KMS-11 (cell line): Measurements from ENCODE around the gene KLHL26.

Source experiments
- H2AFZ ChIP-seq: fragments of 200-600 bp; sonication (generic); 2 replicates; pipeline ENCODE4 v1.6.1; 2016; ENCODE audit warnings: antibody characterized with exemption, mixed run types, low read depth
- H3K27ac ChIP-seq: fragments of 200-600 bp; sonication (generic); 2 replicates; pipeline ENCODE4 v1.6.1; 2016; ENCODE audit warnings: mild to moderate bottlenecking, mixed run types
- H3K27me3 ChIP-seq: fragments of 200-600 bp; sonication (generic); 2 replicates; pipeline ENCODE4 v1.6.1; 2017; ENCODE audit warnings: mild to moderate bottlenecking, low read depth, mixed run types, moderate library complexity; ENCODE audit not compliant: insufficient read depth
- H3K36me3 ChIP-seq: fragments of 200-600 bp; sonication (generic); 2 replicates; pipeline ENCODE4 v1.6.1; 2017; ENCODE audit warnings: mild to moderate bottlenecking, mixed run types; ENCODE audit not compliant: insufficient read depth
- H3K4me1 ChIP-seq: fragments of 200-600 bp; sonication (generic); 2 replicates; pipeline ENCODE4 v1.6.1; 2016; ENCODE audit warnings: mild to moderate bottlenecking, low read depth, mixed run types; ENCODE audit not compliant: poor library complexity, severe bottlenecking
- H3K4me2 ChIP-seq: fragments of 200-600 bp; sonication (generic); 2 replicates; pipeline ENCODE4 v1.7.0; 2016; ENCODE audit warnings: mild to moderate bottlenecking, mixed run types
- H3K4me3 ChIP-seq: fragments of 200-600 bp; sonication (generic); IDR thresholded peaks from 2 replicates; pipeline ENCODE4 v1.6.1; 2017; ENCODE audit warnings: low read depth, low read length, mixed read lengths; ENCODE audit not compliant: insufficient read depth
- H3K79me2 ChIP-seq: fragments of 200-600 bp; sonication (generic); 2 replicates; pipeline ENCODE4 v1.6.1; 2016; ENCODE audit warnings: low read depth, mixed run types; ENCODE audit not compliant: insufficient read depth
- H3K9ac ChIP-seq: fragments of 200-600 bp; sonication (generic); 2 replicates; pipeline ENCODE4 v1.6.1; 2016; ENCODE audit warnings: mild to moderate bottlenecking, mixed run types
- H4K20me1 ChIP-seq: fragments of 200-600 bp; sonication (generic); 2 replicates; pipeline ENCODE4 v1.6.1; 2016; ENCODE audit warnings: mild to moderate bottlenecking, mixed run types; ENCODE audit not compliant: insufficient read depth
- TF ChIP-seq, protein P1 (sequence below): fragments of 200-600 bp; sonication (generic); conservative IDR thresholded peaks from 2 replicates; pipeline ENCODE4 v1.6.1; 2017; ENCODE audit warnings: low read depth, mild to moderate bottlenecking, antibody characterized with exemption, low read length, moderate library complexity, mixed read lengths

The KLHL26 gene

GRCh38 chr19:18651733-18652132 lies 14.9 kb downstream of the KLHL26 start:
- Histone ChIP-seq H3K4me1 (no peaks in the 10 kb centered on the region), H3K79me2 (no peaks in the 10 kb centered on the region), H3K9ac (no peak overlapping the region), H3K27ac (no peak overlapping the region), H3K36me3 (no peaks in the 10 kb centered on the region), H3K4me2 (no peak overlapping the region), H2AFZ (no peak overlapping the region), H3K4me3 (no peak overlapping the region), H3K27me3 (no peaks in the 10 kb centered on the region), H4K20me1 (no peaks in the 10 kb centered on the region)
- TF ChIP-seq, protein P1, sequence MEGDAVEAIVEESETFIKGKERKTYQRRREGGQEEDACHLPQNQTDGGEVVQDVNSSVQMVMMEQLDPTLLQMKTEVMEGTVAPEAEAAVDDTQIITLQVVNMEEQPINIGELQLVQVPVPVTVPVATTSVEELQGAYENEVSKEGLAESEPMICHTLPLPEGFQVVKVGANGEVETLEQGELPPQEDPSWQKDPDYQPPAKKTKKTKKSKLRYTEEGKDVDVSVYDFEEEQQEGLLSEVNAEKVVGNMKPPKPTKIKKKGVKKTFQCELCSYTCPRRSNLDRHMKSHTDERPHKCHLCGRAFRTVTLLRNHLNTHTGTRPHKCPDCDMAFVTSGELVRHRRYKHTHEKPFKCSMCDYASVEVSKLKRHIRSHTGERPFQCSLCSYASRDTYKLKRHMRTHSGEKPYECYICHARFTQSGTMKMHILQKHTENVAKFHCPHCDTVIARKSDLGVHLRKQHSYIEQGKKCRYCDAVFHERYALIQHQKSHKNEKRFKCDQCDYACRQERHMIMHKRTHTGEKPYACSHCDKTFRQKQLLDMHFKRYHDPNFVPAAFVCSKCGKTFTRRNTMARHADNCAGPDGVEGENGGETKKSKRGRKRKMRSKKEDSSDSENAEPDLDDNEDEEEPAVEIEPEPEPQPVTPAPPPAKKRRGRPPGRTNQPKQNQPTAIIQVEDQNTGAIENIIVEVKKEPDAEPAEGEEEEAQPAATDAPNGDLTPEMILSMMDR: no peak

- H3K27me3 ChIP-seq: no peaks in the 10 kb centered on the region
- H3K4me2 ChIP-seq: no peak overlapping the region
- H3K27ac ChIP-seq: no peak overlapping the region
- no peaks in the 10 kb centered on the region for H4K20me1 ChIP-seq
- H2AFZ ChIP-seq: no peak overlapping the region
- no peak overlapping the region for H3K9ac ChIP-seq
- no peak overlapping the region for H3K4me3 ChIP-seq
- TF ChIP-seq, protein P1: no peak
- H3K36me3 ChIP-seq: no peaks in the 10 kb centered on the region
- H3K79me2 ChIP-seq: no peaks in the 10 kb centered on the region
- no peaks in the 10 kb centered on the region for H3K4me1 ChIP-seq
These were observed 17.0 kb downstream of the KLHL26 start for GRCh38 chr19:18653853-18654252.

DNA sequence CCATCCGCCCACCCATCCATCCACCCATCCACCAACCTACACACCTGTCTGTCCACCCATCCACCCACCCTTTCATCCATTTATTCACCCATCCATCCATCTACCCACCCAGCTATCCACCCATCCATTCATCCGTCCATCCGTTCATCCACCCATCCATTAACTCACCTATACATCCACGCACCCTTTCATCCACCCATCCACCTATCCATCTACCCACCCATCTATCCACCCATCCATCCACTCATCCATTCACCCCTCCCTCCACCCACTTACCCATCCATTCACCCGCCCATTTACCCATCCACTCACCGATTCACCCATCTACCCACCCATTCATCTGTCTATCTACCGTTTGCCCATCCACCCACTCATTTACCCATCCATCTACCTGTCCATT lies 17.6 kb downstream of the KLHL26 start:
- Histone ChIP-seq H3K27ac (no peak overlapping the region), H2AFZ (no peak overlapping the region), H3K36me3 (no peaks in the 10 kb centered on the region), H3K4me1 (no peaks in the 10 kb centered on the region), H3K79me2 (no peaks in the 10 kb centered on the region), H3K4me2 (no peak overlapping the region), H4K20me1 (no peaks in the 10 kb centered on the region), H3K4me3 (no peak overlapping the region), H3K9ac (no peak overlapping the region), H3K27me3 (no peaks in the 10 kb centered on the region)
- TF ChIP-seq, protein P1: no peak

DNA sequence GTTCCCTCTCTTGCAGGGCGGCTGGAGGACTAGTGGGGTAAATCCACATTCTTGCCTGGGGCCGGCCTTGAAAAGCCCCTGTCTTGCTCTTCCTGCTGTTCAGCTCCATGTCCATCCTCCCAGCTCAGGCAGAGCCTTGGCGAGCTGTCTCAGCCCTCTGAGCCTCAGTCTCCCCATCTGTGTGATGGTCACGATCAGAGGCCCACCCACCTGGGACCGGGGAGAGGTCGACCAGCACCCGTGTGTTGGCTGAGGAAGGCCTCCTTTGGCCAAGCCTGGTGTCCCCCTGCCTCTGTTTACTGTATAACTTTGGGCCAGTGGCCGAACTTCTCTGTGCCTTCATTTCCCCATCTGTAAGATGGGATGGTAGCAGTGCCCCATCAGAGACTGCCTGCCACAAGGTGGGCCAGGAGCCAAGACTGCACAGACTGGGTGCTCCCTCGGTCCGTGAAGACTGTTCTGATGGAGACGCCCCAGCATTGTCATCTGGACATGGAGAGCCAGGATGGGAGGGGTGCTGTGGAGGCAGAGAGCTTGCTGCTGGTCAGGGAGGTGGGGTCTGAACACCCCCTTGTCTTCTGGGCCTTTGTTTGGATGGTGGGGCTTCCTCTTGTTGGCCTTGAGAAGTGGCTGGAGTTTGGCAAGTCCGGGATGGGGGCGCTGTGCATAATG lies 18.5 kb downstream of the KLHL26 start:
- Histone ChIP-seq H3K4me2 (no peak overlapping the region), H3K4me1 (no peaks in the 10 kb centered on the region), H3K27ac (no peak overlapping the region), H4K20me1 (no peaks in the 10 kb centered on the region), H3K79me2 (no peaks in the 10 kb centered on the region), H2AFZ (no peak overlapping the region), H3K27me3 (no peaks in the 10 kb centered on the region), H3K4me3 (no peak overlapping the region), H3K9ac (no peak overlapping the region), H3K36me3 (no peaks in the 10 kb centered on the region)
- TF ChIP-seq, protein P1: no peak
